ENCODE measurements around the gene SORCS2. TPM values are rescaled to one million over a fixed set of nuclear protein-coding genes. Genes with fewer than 3 reads are reported as not detected.

The SORCS2 gene
- total and polyA plus RNA-seq, 2 of the 13 experiments (the other 11 are each of a cell fraction or from before 2014, with no cell fraction given), result 0.82 to 1.0 TPM

- TF ChIP-seq ZNF343 (CRISPR knock-in tag; IDR thresholded peaks at IDR 0.05) (no peak), SIX1 (CRISPR knock-in tag; IDR thresholded peaks at IDR 0.05; ENCODE audit: borderline replicate concordance) (no peak), NR0B2 (CRISPR knock-in tag; IDR thresholded peaks at IDR 0.05) (no peak), NR3C1 (CRISPR knock-in tag; IDR thresholded peaks at IDR 0.05) (no peak), TEAD3 (CRISPR knock-in tag; optimal IDR thresholded peaks at IDR 0.05; ENCODE audit: borderline replicate concordance) (peak; percentile 19), FOSL1 (CRISPR knock-in tag; IDR thresholded peaks at IDR 0.05; ENCODE audit: borderline replicate concordance) (no peak), CAMTA2 (CRISPR knock-in tag; IDR thresholded peaks at IDR 0.05; ENCODE audit: borderline replicate concordance) (no peak), ZNF652 (CRISPR knock-in tag; IDR thresholded peaks at IDR 0.05; ENCODE audit: borderline replicate concordance, low read depth) (no peak), RFX5 (IDR thresholded peaks at IDR 0.05; ENCODE audit: low read depth, low read length) (no peak), ZNF496 (CRISPR knock-in tag; IDR thresholded peaks at IDR 0.05; ENCODE audit: insufficient replicate concordance) (no peak), ZNF224 (CRISPR knock-in tag; IDR thresholded peaks at IDR 0.05) (no peak), FOXA3 (CRISPR knock-in tag; IDR thresholded peaks at IDR 0.05) (peak; percentile 46; the same call in 1 of the 2 replicates), ZNF431 (CRISPR knock-in tag; IDR thresholded peaks at IDR 0.05; ENCODE audit: borderline replicate concordance, low read depth) (no peak), NFRKB (IDR thresholded peaks at IDR 0.05) (no peak), CHD2 (IDR thresholded peaks at IDR 0.05; ENCODE audit: low read depth, low read length) (no peak), ZNF749 (CRISPR knock-in tag; IDR thresholded peaks at IDR 0.05; ENCODE audit: borderline replicate concordance) (no peak), ZNF564 (CRISPR knock-in tag; IDR thresholded peaks at IDR 0.05) (no peak)
- TF ChIP-seq, protein P1, sequence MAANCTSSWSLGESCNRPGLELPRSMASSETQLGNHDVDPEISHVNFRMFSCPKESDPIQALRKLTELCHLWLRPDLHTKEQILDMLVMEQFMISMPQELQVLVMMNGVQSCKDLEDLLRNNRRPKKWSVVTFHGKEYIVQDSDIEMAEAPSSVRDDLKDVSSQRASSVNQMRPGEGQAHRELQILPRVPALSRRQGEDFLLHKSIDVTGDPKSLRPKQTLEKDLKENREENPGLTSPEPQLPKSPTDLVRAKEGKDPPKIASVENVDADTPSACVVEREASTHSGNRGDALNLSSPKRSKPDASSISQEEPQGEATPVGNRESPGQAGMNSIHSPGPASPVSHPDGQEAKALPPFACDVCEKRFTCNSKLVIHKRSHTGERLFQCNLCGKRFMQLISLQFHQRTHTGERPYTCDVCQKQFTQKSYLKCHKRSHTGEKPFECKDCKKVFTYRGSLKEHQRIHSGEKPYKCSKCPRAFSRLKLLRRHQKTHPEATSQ (CRISPR knock-in tag; IDR thresholded peaks at IDR 0.05; ENCODE audit: borderline replicate concordance), result no peak
- TF ChIP-seq, protein P2, sequence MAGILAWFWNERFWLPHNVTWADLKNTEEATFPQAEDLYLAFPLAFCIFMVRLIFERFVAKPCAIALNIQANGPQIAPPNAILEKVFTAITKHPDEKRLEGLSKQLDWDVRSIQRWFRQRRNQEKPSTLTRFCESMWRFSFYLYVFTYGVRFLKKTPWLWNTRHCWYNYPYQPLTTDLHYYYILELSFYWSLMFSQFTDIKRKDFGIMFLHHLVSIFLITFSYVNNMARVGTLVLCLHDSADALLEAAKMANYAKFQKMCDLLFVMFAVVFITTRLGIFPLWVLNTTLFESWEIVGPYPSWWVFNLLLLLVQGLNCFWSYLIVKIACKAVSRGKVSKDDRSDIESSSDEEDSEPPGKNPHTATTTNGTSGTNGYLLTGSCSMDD (CRISPR knock-in tag; IDR thresholded peaks at IDR 0.05), result no peak
- TF ChIP-seq, protein P3, sequence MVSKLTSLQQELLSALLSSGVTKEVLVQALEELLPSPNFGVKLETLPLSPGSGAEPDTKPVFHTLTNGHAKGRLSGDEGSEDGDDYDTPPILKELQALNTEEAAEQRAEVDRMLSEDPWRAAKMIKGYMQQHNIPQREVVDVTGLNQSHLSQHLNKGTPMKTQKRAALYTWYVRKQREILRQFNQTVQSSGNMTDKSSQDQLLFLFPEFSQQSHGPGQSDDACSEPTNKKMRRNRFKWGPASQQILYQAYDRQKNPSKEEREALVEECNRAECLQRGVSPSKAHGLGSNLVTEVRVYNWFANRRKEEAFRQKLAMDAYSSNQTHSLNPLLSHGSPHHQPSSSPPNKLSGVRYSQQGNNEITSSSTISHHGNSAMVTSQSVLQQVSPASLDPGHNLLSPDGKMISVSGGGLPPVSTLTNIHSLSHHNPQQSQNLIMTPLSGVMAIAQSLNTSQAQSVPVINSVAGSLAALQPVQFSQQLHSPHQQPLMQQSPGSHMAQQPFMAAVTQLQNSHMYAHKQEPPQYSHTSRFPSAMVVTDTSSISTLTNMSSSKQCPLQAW (CRISPR knock-in tag; IDR thresholded peaks at IDR 0.05), result no peak
- TF ChIP-seq, protein P4, sequence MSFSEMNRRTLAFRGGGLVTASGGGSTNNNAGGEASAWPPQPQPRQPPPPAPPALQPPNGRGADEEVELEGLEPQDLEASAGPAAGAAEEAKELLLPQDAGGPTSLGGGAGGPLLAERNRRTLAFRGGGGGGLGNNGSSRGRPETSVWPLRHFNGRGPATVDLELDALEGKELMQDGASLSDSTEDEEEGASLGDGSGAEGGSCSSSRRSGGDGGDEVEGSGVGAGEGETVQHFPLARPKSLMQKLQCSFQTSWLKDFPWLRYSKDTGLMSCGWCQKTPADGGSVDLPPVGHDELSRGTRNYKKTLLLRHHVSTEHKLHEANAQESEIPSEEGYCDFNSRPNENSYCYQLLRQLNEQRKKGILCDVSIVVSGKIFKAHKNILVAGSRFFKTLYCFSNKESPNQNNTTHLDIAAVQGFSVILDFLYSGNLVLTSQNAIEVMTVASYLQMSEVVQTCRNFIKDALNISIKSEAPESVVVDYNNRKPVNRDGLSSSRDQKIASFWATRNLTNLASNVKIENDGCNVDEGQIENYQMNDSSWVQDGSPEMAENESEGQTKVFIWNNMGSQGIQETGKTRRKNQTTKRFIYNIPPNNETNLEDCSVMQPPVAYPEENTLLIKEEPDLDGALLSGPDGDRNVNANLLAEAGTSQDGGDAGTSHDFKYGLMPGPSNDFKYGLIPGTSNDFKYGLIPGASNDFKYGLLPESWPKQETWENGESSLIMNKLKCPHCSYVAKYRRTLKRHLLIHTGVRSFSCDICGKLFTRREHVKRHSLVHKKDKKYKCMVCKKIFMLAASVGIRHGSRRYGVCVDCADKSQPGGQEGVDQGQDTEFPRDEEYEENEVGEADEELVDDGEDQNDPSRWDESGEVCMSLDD (CRISPR knock-in tag; IDR thresholded peaks at IDR 0.05; ENCODE audit: borderline replicate concordance), result no peak
Measured at GRCh38 chr4:7629501-7630254, 437.3 kb downstream of the SORCS2 start (continued).
